Keratinocyte (primary cell): Measurements from ENCODE around the gene TXNRD1. TPM values are rescaled to one million over a fixed set of nuclear protein-coding genes. Genes with fewer than 3 reads are reported as not detected.

ENCODE experiments used
- DNase-seq: peaks from one replicate; pipeline ENCODE4 v3.0.0-alpha.2; 2011; ENCODE audit warnings: low read depth, missing footprints, low spot score
- FAIRE-seq: peaks from 2 replicates; lab custom pipeline; 2011; peaks lifted over from hg19 to GRCh38; lab: Jason Lieb, UNC
- H2AFZ ChIP-seq: 2 replicates; pipeline ENCODE4 v1.6.0; 2012; ENCODE audit warnings: low read length, control low read depth, inconsistent platforms; ENCODE audit not compliant: control insufficient read depth
- H3K27ac ChIP-seq: 2 replicates; pipeline ENCODE4 v1.5.1; 2011; ENCODE audit warnings: low read length; ENCODE audit not compliant: control insufficient read depth, insufficient read depth
- H3K27me3 ChIP-seq: 3 replicates; pipeline ENCODE4 v1.6.0; 2011; ENCODE audit warnings: low read length; ENCODE audit not compliant: control insufficient read depth, insufficient read depth; ENCODE audit errors: extremely low read depth
- H3K36me3 ChIP-seq, 2 experiments: 2 replicates in 1 of 2; 3 replicates in 1 of 2; pipeline ENCODE4 v1.5.1; 2011; ENCODE audit warnings: low read length in 2 of 2, mild to moderate bottlenecking in 1 of 2; ENCODE audit not compliant: control insufficient read depth in 2 of 2, insufficient read depth in 2 of 2; ENCODE audit errors: extremely low read depth in 1 of 2
- H3K4me1 ChIP-seq: 3 replicates; pipeline ENCODE4 v1.5.1; 2011; ENCODE audit warnings: low read length; ENCODE audit not compliant: control insufficient read depth, insufficient read depth; ENCODE audit errors: extremely low read depth
- H3K4me2 ChIP-seq: 3 replicates; pipeline ENCODE4 v1.6.0; 2011; ENCODE audit warnings: low read depth, low read length; ENCODE audit not compliant: control insufficient read depth, insufficient read depth; ENCODE audit errors: extremely low read depth
- H3K4me3 ChIP-seq, 3 experiments: fragments of 200-600 bp in 1 of 3; sonication (generic) in 1 of 3; 2 replicates in 2 of 3; 3 replicates in 1 of 3; pipeline ENCODE4 v1.5.1; 2011 to 2016; ENCODE audit warnings: low read length in 3 of 3, mild to moderate bottlenecking in 3 of 3, control low read depth in 2 of 3, inconsistent platforms in 1 of 3, low read depth in 1 of 3, mixed read lengths in 1 of 3, mixed run types in 1 of 3, moderate library complexity in 1 of 3; ENCODE audit not compliant: control insufficient read depth in 2 of 3, insufficient read depth in 2 of 3; ENCODE audit errors: extremely low read depth in 1 of 3
- H3K79me2 ChIP-seq: 2 replicates; pipeline ENCODE4 v1.6.0; 2012; ENCODE audit warnings: low read length; ENCODE audit not compliant: control insufficient read depth, insufficient read depth
- H3K9ac ChIP-seq: 3 replicates; pipeline ENCODE4 v1.6.0; 2011; ENCODE audit warnings: low read length; ENCODE audit not compliant: control insufficient read depth, insufficient read depth; ENCODE audit errors: extremely low read depth
- H3K9me1 ChIP-seq: 3 replicates; pipeline ENCODE4 v1.6.0; 2011; ENCODE audit warnings: low read length; ENCODE audit not compliant: control insufficient read depth, insufficient read depth; ENCODE audit errors: extremely low read depth
- H3K9me3 ChIP-seq: 2 replicates; pipeline ENCODE4 v1.5.1; 2012; ENCODE audit warnings: low read depth, low read length; ENCODE audit not compliant: control insufficient read depth
- H4K20me1 ChIP-seq: 3 replicates; pipeline ENCODE4 v1.6.0; 2011; ENCODE audit warnings: low read length; ENCODE audit not compliant: control insufficient read depth, insufficient read depth; ENCODE audit errors: extremely low read depth
- CTCF ChIP-seq, 3 experiments: IDR thresholded peaks in 1 of 3; conservative IDR thresholded peaks in 1 of 3; optimal IDR thresholded peaks in 1 of 3; 2 replicates in 2 of 3; 3 replicates in 1 of 3; pipeline versions ENCODE3 to v1.5.1; 2011; ENCODE audit warnings: low read length in 3 of 3, mild to moderate bottlenecking in 3 of 3, moderate library complexity in 2 of 3, control low read depth in 1 of 3, inconsistent platforms in 1 of 3; ENCODE audit not compliant: insufficient read depth in 2 of 3; ENCODE audit errors: extremely low read depth in 1 of 3
- EZH2 ChIP-seq: IDR thresholded peaks from one replicate; pipeline ENCODE4 v1.6.1; 2012; ENCODE audit warnings: inconsistent platforms, mild to moderate bottlenecking, low read length, moderate library complexity
- dilution Hi-C: fragments of 300-500 bp; cut with MboI; formaldehyde crosslinking; loops from one replicate; pipeline ENCODE4 v1.7.0; 2020; ENCODE audit warnings: low sequenced_read_pairs; ENCODE audit not compliant: extremely low pct_ligation_motif_present
- polyA plus RNA-seq, 5 experiments: library from polyadenylated mRNA; depleted of rRNA in 3 of 5; stranded (reverse) in 3 of 5; stranded (forward) in 1 of 5; unstranded in 1 of 5; fragments of >200 nt; gene quantifications; 1 replicate in 1 of 5; 2 replicates in 3 of 5; 3 replicates in 1 of 5; pipeline versions ENCODE4 v1.2.1 to v1.2.3, GENCODE V29; 2011 to 2012; ENCODE audit warnings: missing spikeins in 2 of 5, low read depth in 1 of 5, low replicate concordance in 1 of 5

TXNRD1 gene
- polyA plus RNA-seq, 1 donor (not counting 4 experiments of a cell fraction or from before 2014, with no cell fraction given), result 88.9 TPM

GRCh38 chr12:104250366-104251125, 35.0 kb downstream of the TXNRD1 start:
- Histone ChIP-seq H3K36me3 (no peaks in the 10 kb centered on the region), H3K4me1 (no peaks in the 10 kb centered on the region), H3K4me3 (no peak overlapping the region), H3K27me3 (no peaks in the 10 kb centered on the region), H3K79me2 (no peaks in the 10 kb centered on the region), H3K9ac (no peak overlapping the region), H3K4me2 (no peak overlapping the region), H4K20me1 (no peaks in the 10 kb centered on the region), H3K27ac (no peak overlapping the region), H3K9me1 (no peaks in the 10 kb centered on the region), H2AFZ (no peak overlapping the region), H3K9me3 (no peaks in the 10 kb centered on the region)
- peak; percentile 57 for FAIRE-seq
- no peak for DNase-seq
- dilution Hi-C loops, result no loop called here
- TF ChIP-seq EZH2, result no peak
- no peak for TF ChIP-seq CTCF (optimal IDR thresholded peaks at IDR 0.05 in 1 of 3, IDR thresholded peaks at IDR 0.05 in 1 of 3, conservative IDR thresholded peaks at IDR 0.05 in 1 of 3; ENCODE audit: extremely low read depth in 1 of 3, insufficient read depth in 2 of 3, low read length in 3 of 3)

- Histone ChIP-seq H3K4me2 (no peak overlapping the region), H3K27me3 (no peaks in the 10 kb centered on the region), H3K36me3 (no peaks in the 10 kb centered on the region), H3K79me2 (no peaks in the 10 kb centered on the region), H3K4me3 (no peak overlapping the region), H3K27ac (no peak overlapping the region), H2AFZ (no peak overlapping the region), H3K4me1 (peaks cover 12% of the 10 kb centered on the region), H3K9ac (no peak overlapping the region), H3K9me3 (no peaks in the 10 kb centered on the region), H3K9me1 (no peaks in the 10 kb centered on the region), H4K20me1 (no peaks in the 10 kb centered on the region)
- dilution Hi-C loops, result no loop called here
- no peak for TF ChIP-seq CTCF (optimal IDR thresholded peaks at IDR 0.05 in 1 of 3, IDR thresholded peaks at IDR 0.05 in 1 of 3, conservative IDR thresholded peaks at IDR 0.05 in 1 of 3; ENCODE audit: extremely low read depth in 1 of 3, insufficient read depth in 2 of 3, low read length in 3 of 3)
- TF ChIP-seq EZH2, result no peak
- DNase-seq, result no peak
- FAIRE-seq, result peak; percentile 5
Observed at GRCh38 chr12:104257913-104258472, 42.4 kb downstream of the TXNRD1 start.
